Activated CD4-positive, CD25-positive, alpha-beta regulatory T cell (primary cell): ENCODE measurements around the gene GFY.
"Not testable (repeated sequence)": the region's sequence is repeated elsewhere in the genome, so short reads cannot be mapped to it uniquely, and the experiment has no call there.

Experiments used
- DNase-seq, 4 experiments: peaks; one replicate each; lab custom pipeline; 2025; lab: John Stamatoyannopoulos, UW

The GFY gene

DNA sequence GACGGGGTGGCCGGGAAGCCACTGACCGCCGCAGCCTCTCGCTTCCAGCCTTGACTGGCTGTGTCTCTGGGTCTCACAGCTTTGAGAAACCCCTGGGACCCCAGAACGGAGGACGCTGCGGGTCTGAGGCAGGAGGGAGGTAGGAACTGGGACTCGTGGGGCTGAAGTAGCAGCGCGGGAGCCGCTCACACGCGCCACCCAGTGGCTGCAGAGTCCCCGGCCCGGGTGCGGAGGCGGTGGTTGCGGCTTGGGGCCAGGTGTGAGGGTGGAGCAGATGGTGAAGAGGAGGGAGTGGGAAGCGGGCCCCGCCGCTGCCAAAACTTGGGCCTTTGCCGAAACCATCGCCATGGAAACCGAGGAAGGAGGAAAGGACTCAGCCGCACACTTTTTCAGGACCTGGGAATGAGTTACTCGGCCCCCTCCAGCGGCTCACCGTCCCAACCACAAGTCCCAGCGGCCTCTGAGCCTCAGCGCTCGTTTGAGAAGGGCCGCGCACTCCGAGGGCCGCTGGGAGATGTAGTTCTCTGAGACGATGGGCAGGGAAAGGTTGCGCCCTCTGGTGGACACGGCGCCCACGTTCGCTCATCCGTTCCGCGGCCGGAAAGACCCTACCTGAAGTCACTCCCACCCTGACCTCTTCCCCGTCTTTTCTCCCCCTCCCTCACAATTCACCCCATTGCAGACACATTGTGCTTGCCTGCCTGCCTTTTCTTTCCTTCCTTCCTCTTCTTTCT, 18.3 kb downstream of the GFY start:
- DNase-seq: peak; percentile 86 to 88 (median 88)

DNA sequence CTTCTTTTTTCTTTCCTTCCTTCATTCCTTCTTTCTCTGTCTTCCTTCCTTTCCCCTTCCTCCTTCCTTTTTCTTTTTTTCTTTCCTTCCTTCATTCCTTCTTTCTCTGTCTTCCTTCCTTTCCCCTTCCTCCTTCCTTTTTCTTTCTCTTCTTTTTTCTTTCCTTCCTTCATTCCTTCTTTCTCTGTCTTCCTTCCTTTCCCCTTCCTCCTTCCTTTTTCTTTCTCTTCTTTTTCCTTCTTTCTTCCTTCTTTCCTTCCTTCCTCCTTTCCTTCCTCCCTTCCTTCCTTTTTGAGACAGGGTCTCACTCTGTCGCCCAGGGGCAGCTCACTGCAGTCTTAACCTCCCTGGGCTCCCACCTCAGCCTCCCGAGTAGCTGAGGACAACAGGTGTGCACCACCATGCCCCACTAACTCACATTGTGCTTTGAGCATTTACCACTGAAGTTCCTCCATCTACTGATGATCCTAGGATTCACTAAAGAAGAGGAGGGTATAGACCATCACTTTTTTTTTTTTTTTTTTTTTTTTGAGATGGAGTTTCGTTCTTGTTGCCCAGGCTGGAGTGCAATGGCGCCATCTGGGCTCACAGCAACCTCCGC, 19.0 kb downstream of the GFY start:
- not testable (repeated sequence) for DNase-seq

DNA sequence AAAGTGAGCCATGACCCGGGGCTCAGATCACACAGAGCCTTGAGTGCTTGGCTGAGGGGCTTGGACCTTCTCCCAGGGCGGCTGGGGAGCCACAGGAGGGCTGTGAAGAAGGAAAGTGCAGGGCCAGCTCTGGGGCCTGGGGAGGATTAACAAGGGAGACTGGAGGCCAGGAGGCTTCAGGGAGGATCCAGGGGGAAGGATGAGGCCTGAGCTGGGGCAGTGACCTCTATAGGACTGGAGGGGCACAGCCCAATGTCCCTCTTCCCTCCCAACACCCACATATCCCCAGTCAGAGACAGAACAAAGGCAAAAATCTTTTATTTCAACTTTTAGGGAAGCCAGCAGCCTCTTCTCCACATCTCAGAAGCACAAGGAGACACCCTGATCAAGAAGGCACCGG, 20.8 kb downstream of the GFY start:
- no peak for DNase-seq

DNA sequence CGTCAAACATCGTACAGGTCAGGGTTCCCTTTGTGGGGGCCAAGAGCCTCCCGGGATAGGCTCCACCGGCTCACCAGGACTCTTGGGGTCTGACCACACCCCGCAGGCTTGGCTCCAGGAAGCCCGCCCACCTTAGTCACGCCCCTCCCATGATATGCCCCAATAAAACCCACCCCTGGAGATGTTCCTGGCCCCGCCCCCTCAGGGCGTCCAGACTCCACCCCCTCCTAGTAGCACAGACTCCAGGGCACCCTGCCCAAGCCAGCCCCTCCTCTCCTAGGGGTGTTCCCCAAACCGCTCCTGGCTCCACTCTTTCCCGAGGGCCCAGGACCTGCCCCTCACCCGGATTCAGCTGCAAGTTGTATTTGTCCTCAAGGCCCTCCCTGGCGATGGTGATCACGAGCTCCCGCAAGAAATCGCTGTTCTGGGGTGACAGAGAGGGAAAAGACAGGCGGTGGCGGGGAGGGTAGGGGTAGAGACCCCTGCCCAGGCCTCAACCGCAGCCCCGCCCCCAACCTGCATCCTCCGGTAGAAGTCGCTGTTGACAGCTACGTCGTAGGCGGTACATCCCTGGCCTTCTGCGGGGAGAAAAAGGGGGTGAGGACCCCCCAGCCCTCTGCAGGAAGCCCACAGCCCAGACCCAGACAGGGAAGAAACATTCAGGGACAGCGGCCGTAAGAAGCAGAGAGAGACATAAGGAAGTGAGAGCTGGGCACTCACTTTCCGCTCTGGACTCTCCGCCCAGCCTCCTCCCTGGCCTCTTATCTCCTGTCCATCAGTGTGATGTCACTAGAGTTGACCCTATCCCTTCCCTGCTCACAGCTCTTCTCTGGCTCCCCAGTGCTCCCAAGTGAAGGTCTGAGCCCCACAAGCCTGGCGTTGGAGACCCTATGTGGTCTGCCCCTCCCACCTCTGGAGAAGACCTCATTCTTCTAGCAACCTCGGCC, 22.6 kb downstream of the GFY start:
- no peak for DNase-seq

DNA sequence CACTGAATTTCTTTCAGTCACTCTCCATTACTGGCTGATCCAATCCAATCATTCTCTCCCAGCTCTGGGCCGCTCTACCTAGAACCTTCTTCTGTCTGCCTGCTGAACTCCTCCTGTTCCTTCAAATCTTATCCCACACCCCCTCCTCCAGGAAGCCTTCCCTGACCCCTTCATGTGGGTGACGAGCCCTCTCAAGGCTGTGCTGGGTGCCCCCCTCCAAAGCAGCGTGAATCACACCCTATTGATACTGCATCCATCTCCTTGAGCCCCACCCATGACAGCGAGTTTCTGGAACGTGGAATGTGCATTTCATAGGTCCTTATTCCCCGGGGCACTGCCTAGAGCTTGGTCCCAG, 23.2 kb downstream of the GFY start:
- no peak for DNase-seq

DNA sequence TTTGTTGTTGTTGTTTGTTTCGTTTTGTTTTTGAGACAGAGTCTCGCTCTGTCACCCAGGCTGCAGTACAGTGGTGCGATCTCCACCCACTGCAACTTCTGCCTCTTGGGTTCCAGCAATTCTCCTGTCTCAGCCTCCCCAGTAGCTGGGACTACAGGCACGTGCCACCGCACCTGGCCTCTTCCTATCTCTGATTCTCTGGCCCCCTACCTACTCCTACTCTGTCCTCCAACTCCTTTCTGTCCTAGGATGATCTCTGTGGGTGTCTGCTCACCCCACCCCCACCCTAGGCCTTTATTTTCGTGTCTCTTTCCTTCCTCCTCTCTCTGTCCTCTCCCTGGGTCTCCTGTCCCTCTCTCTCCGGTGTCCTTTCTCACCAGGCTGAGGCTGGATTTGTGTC, 25.2 kb downstream of the GFY start:
- no peak for DNase-seq

DNA sequence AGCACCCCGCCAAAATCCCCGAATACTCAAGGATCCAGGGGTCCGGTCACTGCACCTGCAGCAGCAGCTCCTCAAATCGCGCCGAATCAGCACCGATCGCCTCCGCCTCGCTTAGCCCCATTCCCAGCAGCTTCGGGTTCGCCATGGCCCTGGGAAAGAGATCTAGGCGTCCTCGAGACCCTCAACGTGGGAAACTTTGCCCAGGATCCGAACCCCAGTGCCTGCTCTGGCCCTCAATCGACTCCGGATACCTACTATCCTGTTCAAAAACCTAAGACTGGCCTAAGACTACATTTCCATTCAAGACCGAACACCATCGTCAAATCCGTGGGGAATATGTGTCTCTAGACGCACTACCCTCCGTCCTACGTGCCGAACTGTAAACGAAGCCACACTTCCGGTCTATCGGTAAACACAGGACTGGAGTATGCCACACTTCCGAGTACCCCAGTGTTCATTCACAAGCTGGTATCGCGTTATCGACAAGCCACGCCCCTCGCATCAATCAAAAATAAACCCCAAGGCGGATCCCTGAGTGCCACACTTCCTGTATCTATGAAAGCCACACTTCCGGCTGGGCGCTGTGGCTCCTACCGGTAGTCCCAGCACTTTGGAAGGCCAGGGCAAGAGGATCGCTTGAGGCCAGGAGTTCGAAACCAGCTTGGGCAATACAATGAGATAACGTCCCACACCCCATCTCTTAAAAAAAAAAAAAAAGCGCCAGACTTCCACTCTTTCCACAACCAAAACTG, 26.4 kb downstream of the GFY start, which contains the start of gene PIH1D1:
Gene PIH1D1, minus strand, starts transcription at position 385 of the 752 bp plus-strand sequence. Its CDS starts 240 bp downstream, at position 145.
- peak; percentile 77 to 86 (median 84) for DNase-seq

DNA sequence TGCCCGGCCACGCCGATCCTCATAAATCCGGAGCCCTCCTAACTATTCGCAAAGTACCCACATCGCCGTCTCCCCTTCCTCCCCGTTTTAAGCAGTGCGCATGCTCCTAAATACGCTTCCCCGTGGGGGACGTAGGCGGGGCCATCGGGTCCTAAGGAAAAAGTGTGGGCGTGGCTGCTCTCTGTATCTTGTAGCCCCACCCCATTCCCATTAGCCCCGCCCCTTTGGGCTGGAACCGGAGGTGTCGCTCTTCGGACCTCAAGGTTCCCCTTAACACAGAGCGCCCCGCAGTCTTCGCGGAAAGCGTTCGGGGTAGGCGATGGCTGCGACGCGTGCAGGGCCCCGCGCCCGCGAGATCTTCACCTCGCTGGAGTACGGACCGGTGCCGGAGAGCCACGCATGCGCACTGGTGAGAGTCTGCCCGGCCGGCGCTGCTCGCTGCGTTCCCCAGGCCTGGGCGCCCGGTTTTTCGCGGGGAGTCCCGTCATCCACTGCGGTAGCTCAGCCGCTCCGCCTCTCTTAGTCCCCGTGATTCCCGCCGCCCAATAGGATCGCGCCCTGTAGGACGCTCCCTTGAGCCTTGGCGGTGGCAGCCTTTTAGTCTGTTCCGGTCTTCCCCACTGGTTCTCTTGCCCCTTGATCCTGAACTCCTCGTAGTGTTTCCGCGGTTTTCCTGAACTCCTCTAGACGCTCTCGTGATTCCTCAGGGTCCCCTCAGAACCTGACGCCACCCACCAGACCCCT, 28.0 kb downstream of the GFY start, which contains the start of gene ALDH16A1:
Gene ALDH16A1, plus strand, starts transcription at position 213 of the 744 bp plus-strand sequence. Its CDS starts 107 bp downstream, at position 320.
- DNase-seq: peak; percentile 93 to 98 (median 94)

DNA sequence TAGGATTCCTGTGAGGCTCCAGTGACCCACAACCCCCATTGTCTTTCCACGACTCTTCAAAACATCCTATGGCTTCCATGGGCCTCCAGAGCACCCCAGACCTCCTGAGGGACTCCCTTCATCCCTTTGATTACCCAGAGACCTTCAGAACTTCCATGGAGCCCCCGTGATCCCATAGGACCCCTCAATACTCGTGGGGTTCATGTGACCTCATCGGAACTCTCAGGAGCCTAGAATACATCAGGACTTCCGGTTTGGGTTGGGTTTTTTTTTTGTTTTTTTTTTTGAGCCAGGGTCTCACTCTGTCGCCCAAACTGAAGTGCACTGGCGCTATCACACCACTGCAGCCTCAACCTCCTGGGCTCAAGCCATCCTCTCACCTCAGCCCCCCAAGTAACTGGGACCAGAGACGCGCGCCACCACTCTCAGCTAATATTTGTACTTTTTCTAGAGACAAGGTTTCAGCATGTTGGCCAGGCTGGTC, 28.6 kb downstream of the GFY start:
- no peak for DNase-seq

DNA sequence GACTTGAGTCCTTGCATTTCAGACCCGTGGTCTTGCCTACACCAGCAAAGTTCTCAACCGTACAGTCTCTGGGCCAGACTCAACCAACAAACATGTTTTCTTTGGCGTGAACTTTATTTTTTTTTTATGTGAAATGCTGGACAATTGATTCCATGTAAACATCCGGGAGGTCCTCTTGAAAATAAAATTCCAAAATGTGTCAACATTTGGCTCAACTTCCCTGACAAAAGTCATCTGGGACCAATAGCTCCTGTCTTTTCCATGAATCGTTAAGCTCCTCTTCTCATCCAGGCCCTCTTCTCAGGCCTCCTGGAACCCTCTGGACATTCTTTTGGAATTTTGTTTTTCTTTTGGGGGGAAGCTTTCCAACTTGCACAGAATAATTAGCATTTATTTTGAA, 30.6 kb downstream of the GFY start:
- DNase-seq: no peak

DNA sequence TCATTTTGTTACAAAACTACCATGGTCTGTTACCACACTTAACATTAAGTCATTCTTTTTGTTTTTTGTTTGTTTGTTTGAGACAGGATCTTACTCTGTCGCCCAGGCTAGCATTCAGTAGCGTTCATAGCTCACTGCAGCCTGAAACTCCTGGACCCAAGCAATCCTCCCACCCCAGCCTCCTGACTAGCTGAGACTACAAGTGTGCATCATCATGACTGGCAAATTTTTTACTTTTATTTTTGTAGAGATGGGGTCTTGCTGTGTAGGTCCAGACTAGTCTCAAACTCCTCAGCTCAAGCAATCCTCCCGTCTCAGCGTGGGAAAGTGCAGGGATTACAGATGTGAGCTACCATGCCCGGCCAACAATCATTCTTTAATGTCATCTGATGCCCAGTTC, 31.1 kb downstream of the GFY start:
- no peak for DNase-seq

DNA sequence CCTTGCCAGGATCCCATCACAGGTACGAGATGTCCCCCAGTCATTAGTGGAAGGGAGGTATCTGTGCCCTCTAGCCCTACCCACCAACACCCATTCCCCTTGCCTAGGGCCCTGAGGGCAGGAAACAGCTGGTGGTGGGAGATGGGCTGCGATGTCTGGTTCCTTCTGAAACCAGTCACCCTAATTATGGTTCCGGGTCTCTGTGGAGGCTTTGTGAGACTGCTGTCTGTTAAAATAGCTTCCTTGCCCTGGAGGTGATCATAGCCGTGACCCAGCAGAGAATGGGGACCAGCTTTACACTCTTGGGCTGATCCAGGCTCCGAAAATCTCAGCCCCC, 33.3 kb downstream of the GFY start:
- DNase-seq: no peak

DNA sequence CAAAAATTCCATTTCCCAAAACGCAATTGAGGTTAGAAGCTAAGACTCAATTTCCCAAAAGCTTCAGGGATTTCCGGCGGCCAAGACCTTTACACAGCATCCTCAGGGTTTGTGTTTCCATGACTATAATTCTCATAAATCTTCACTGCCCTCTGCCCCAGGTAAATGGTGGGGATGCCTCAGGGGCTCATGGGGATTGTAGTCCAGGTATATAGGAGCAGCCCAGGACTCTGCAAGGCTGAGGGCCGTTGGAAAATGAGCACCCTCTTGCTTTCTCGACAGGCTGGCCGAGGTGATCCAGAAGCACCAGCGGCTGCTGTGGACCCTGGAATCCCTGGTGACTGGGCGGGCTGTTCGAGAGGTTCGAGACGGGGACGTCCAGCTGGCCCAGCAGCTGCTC, 34.2 kb downstream of the GFY start:
- no peak for DNase-seq

DNA sequence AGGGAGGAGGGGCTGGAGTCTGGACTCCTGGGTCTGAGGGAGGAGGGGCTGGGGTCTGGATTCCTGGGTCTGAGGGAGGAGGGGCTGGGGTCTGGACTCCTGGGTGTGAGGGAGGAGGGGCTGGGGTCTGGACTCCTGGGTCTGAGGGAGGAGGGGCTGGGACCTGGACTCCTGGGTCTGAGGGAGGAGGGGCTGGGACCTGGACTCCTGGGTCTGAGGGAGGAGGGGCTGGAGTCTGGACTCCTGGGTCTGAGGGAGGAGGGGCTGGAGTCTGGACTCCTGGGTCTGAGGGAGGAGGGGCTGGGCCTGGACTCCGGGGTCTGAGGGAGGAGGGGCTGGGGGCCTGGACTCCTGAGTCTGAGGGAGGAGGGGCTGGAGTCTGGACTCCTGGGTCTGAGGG, 35.9 kb downstream of the GFY start:
- not testable (repeated sequence) for DNase-seq

DNA sequence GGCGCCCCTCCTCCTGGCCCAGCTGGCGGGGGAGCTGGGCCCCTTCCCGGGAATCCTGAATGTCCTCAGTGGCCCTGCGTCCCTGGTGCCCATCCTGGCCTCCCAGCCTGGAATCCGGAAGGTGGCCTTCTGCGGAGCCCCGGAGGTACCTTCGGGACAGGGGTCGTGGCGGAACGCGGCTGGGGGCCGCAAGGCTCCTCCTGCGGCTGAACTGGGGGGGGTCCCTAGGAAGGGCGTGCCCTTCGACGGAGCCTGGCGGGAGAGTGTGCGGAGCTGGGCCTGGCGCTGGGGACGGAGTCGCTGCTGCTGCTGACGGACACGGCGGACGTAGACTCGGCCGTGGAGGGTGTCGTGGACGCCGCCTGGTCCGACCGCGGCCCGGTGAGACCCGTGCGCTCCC, 36.5 kb downstream of the GFY start:
- no peak for DNase-seq

DNA sequence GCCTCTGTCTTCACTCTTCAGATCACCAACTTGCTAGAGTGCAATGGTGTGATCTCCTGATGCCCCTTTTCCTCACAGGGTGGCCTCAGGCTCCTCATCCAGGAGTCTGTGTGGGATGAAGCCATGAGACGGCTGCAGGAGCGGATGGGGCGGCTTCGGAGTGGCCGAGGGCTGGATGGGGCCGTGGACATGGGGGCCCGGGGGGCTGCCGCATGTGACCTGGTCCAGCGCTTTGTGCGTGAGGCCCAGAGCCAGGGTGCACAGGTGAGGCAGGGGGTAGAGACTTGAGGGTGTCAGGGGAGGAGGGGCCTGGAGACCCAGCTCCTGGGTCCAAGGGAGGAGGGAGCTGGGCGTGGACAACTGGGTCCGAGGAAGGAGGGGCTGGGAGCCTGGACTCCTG, 37.3 kb downstream of the GFY start:
- no peak for DNase-seq

DNA sequence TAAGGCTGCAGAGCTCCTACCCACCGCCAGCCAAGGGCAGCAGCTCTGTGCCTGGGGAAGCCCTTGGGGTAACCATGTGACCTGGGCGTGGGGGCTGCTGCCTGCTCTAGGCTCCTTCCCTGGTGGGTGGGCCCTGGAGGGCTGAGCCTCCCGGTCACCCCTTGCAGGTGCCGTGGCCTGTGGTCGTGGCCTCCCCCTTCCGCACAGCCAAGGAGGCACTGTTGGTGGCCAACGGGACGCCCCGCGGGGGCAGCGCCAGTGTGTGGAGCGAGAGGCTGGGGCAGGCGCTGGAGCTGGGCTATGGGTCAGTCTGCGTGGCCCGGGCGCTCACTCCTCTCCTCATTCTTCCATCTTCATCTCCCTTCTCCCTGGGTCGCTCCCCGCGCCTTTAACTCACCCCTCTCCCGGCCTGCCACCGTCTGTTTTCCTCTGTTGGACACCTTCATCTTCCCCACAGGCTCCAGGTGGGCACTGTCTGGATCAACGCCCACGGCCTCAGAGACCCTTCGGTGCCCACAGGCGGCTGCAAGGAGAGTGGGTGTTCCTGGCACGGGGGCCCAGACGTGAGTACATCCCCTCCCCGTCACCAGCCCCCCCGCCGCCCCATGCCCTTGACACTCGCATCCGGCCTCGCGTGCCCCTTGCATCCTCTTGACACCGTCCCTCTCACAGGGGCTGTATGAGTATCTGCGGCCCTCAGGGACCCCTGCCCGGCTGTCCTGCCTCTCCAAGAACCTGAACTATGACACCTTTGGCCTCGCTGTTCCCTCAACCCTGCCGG, 39.0 kb downstream of the GFY start:
- DNase-seq: no peak

DNA sequence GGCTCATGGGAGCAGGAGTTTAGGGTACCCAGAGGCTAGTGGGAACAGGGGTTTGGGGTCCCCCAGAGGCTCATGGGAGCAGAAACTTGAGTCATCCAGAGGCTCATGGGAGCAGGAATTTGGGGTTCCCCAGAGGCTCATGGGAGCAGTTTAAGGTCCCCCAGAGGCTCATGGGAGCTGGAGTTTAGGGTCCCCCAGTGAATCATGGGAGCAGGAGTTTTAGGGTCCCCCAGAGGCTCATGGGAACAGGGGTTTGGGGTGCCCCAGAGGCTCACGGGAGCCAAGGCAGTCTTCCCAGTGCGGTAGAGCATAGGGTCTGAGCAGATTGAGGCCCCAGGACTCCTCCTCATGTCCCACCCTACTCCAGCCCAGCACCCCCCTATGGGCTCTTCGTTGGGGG, 40.2 kb downstream of the GFY start:
- no peak for DNase-seq

DNA sequence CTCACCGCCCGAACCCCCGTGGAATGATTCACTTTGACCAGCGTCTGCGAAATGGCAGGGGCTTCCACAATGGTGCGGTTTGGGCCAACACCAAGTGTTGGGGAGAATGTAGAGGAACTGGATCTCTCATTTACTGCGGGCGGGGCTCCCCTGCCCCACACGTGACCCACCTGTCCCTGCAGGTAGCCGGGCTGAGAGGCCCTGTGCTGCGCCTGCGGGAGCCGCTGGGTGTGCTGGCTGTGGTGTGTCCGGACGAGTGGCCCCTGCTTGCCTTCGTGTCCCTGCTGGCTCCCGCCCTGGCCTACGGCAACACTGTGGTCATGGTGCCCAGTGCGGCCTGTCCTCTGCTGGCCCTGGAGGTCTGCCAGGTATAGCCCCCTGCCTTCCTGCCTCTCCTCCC, 43.0 kb downstream of the GFY start:
- no peak for DNase-seq

DNA sequence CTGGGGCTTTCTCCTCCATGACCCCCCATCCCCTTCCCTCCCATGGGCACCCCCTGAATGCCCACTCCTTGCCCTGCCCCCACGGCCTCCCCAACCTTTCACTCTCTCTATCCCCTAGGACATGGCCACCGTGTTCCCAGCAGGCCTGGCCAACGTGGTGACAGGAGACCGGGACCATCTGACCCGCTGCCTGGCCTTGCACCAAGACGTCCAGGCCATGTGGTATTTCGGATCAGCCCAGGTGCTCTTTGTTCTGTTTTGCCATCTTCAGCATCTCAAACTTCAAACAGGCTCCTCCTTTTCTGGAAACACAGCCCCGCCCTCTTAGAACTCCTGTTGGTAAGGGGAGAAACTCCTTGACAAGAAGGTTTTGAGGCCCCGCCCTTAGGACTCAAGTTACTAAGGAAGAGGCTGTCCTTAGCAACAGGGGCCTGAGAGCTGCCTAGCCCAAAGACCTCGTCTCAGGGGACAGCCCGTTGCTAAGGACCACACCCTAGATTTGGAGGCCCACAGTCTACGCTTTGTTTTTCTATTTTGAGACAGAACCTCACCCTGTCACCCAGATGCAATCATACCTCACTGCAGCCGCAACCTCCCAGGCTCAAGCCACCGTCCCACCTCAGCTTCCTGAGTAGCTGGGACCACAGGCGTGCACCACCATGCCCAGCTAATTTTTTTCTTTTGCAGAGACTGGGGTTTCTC, 43.7 kb downstream of the GFY start:
- DNase-seq: peak; percentile 25 to 73 (median 52)
